ENCODE data around the gene SSH2.

DNA sequence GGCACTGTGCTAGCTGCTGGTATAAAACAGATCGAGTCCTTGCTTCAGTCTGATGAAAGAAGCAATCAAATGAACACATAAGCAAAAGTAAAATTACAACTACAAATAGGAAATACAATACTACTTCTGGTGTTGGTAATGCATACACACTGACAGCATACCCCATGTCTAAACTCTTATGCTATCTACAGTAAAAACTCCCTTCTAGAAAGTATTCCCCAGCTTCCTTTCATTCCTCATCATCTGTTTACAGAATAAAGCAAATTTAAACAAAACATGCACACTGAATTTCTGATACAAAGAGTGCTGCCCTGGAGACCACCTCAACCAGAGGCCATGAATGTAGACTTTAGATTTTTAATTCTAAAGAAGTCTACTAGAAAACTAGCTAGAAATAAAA is 109.6 kb downstream of the SSH2 start:
- TF ChIP-seq EZH2 (IDR thresholded peaks at IDR 0.05; ENCODE audit: insufficient read depth, poor library complexity, severe bottlenecking), result no peak
- TF ChIP-seq EZH2phosphoT487 (IDR thresholded peaks at IDR 0.05; ENCODE audit: insufficient read depth, low read depth), result no peak

All from GM23248 (cell line).